OCI-LY7 (cell line): ENCODE data around the gene C4orf50. TPM values are rescaled to one million over a fixed set of nuclear protein-coding genes. Genes with fewer than 3 reads are reported as not detected.

Experiments used
- BruUV-seq: library from RNA; stranded (reverse); fragments of 400-500 nt; replicated peaks from 2 replicates; lab custom pipeline; 2021; lab: Mats Ljungman, UMichigan
- CTCF ChIA-PET: fragments of 300-600 bp; sonication (Branson Sonifier 250); formaldehyde crosslinking; loops from one replicate; lab custom pipeline; 2022; ENCODE audit warnings: antibody characterized with exemption; ENCODE audit not compliant: unreplicated experiment; lab: Charles Lee
- POLR2A ChIA-PET: fragments of 300-600 bp; sonication (Branson Sonifier 250); formaldehyde crosslinking; loops from one replicate; lab custom pipeline; 2022; ENCODE audit warnings: antibody characterized with exemption; lab: Charles Lee
- DNase-seq: peaks from one replicate; pipeline ENCODE4 v3.0.0-alpha.2; 2015; ENCODE audit warnings: low spot score
- H2AFZ ChIP-seq: fragments of 200-600 bp; sonication (generic), shearing (Covaris generic); 2 replicates; pipeline ENCODE4 v1.6.1; 2014; ENCODE audit warnings: mild to moderate bottlenecking, antibody characterized with exemption, low read length, moderate library complexity
- H3K27ac ChIP-seq: fragments of 200-600 bp; sonication (generic); 2 replicates; pipeline ENCODE4 v1.5.1; 2014; ENCODE audit warnings: mixed run types, low read depth, mild to moderate bottlenecking, moderate library complexity, low read length, inconsistent platforms; ENCODE audit not compliant: poor library complexity, severe bottlenecking
- H3K36me3 ChIP-seq: fragments of 200-600 bp; sonication (generic); 2 replicates; pipeline ENCODE4 v1.6.1; 2014; ENCODE audit warnings: mild to moderate bottlenecking, antibody characterized with exemption, low read length, moderate library complexity, mixed read lengths; ENCODE audit not compliant: insufficient read depth
- H3K4me1 ChIP-seq: fragments of 200-600 bp; sonication (generic); 2 replicates; pipeline ENCODE4 v1.5.1; 2014; ENCODE audit warnings: mild to moderate bottlenecking, low read length; ENCODE audit not compliant: insufficient read depth, poor library complexity, severe bottlenecking
- H3K4me2 ChIP-seq: fragments of 200-600 bp; sonication (generic); 2 replicates; pipeline ENCODE4 v1.6.1; 2014; ENCODE audit warnings: mild to moderate bottlenecking, low read length
- H3K4me3 ChIP-seq: fragments of 200-600 bp; sonication (generic); 2 replicates; pipeline ENCODE4 v1.5.1; 2014; ENCODE audit warnings: mild to moderate bottlenecking, low read depth, low read length; ENCODE audit not compliant: poor library complexity, severe bottlenecking
- H3K79me2 ChIP-seq: fragments of 200-600 bp; sonication (generic); 2 replicates; pipeline ENCODE4 v1.6.1; 2016; ENCODE audit warnings: low read depth, mild to moderate bottlenecking, low read length, moderate library complexity, mixed read lengths; ENCODE audit not compliant: insufficient read depth
- H3K9me2 ChIP-seq: fragments of 200-600 bp; sonication (generic); 2 replicates; pipeline ENCODE4 v1.6.1; 2016; ENCODE audit warnings: mild to moderate bottlenecking, low read length, mixed read lengths; ENCODE audit not compliant: insufficient read depth
- H3K9me3 ChIP-seq: fragments of 200-600 bp; sonication (generic); 2 replicates; pipeline ENCODE4 v1.6.1; 2014; ENCODE audit warnings: mild to moderate bottlenecking, mixed run types, low read length, mixed read lengths
- H4K20me1 ChIP-seq: fragments of 200-600 bp; sonication (generic); 2 replicates; pipeline ENCODE4 v1.6.1; 2014; ENCODE audit warnings: mild to moderate bottlenecking, antibody characterized with exemption, low read length, moderate library complexity, mixed read lengths; ENCODE audit not compliant: insufficient read depth
- CTCF ChIP-seq: fragments of 200-600 bp; sonication (generic); conservative IDR thresholded peaks from 2 replicates; pipeline ENCODE4 v1.5.1; 2014; ENCODE audit warnings: mild to moderate bottlenecking, antibody characterized with exemption, low read length, moderate library complexity, mixed read lengths
- EZH2phosphoT487 ChIP-seq: fragments of 200-600 bp; sonication (generic); IDR thresholded peaks from 2 replicates; pipeline ENCODE4 v1.6.1; 2018; ENCODE audit warnings: low read depth, borderline replicate concordance, mild to moderate bottlenecking, mixed run types, antibody characterized with exemption, low read length, moderate library complexity, mixed read lengths
- intact Hi-C: fragments of 100-400 bp; cut with micrococcal nuclease; formaldehyde crosslinking; loops from one replicate; pipeline ENCODE4 v1.10.0; 2022; ENCODE audit not compliant: unreplicated experiment
- total RNA-seq, 2 experiments: library from RNA; depleted of rRNA in 1 of 2; stranded (reverse); fragments of >200 nt in 1 of 2; shearing (Covaris generic) in 1 of 2; gene quantifications; 2 replicates each; pipeline ENCODE4 v1.2.3, GENCODE V29; 2014 to 2022

Gene C4orf50
- total RNA-seq, 2 experiments from 2014 or later: 0.06 TPM; not detected in 1

GRCh38 chr4:5854929-5855328 is 163.3 kb downstream of the C4orf50 start:
- ChIA-PET CTCF (no interaction called here), POLR2A (no interaction called here)
- no peaks in the 10 kb centered on the region for H3K9me2 ChIP-seq
- no peaks in the 10 kb centered on the region for H3K9me3 ChIP-seq
- intact Hi-C loops: no loop called here
- no peak overlapping the region for H3K4me2 ChIP-seq
- H4K20me1 ChIP-seq: no peaks in the 10 kb centered on the region
- no peak for DNase-seq
- no peak for TF ChIP-seq CTCF
- TF ChIP-seq EZH2phosphoT487: no peak
- no peak overlapping the region for H3K4me3 ChIP-seq
- no peak overlapping the region for H3K27ac ChIP-seq
- no TSS peak for BruUV-seq
- no peaks in the 10 kb centered on the region for H3K36me3 ChIP-seq
- H3K4me1 ChIP-seq: no peaks in the 10 kb centered on the region
- H3K79me2 ChIP-seq: no peaks in the 10 kb centered on the region
- H2AFZ ChIP-seq: no peak overlapping the region

- no peak overlapping the region for H3K4me3 ChIP-seq
- no peaks in the 10 kb centered on the region for H3K9me3 ChIP-seq
- intact Hi-C loops: no loop called here
- H3K9me2 ChIP-seq: no peaks in the 10 kb centered on the region
- H3K36me3 ChIP-seq: no peaks in the 10 kb centered on the region
- TF ChIP-seq EZH2phosphoT487: no peak
- no peak for TF ChIP-seq CTCF
- H4K20me1 ChIP-seq: no peaks in the 10 kb centered on the region
- no peaks in the 10 kb centered on the region for H3K79me2 ChIP-seq
- no peak overlapping the region for H2AFZ ChIP-seq
- CTCF ChIA-PET: no interaction called here
- no TSS peak for BruUV-seq
- POLR2A ChIA-PET: no interaction called here
- no peak overlapping the region for H3K4me2 ChIP-seq
- DNase-seq: no peak
- H3K27ac ChIP-seq: no peak overlapping the region
- no peaks in the 10 kb centered on the region for H3K4me1 ChIP-seq
These were observed 165.6 kb downstream of the C4orf50 start for GRCh38 chr4:5852523-5853202.

- H4K20me1 ChIP-seq: no peaks in the 10 kb centered on the region
- H3K79me2 ChIP-seq: no peaks in the 10 kb centered on the region
- H3K9me2 ChIP-seq: no peaks in the 10 kb centered on the region
- H3K4me1 ChIP-seq: no peaks in the 10 kb centered on the region
- intact Hi-C loops: no loop called here
- H2AFZ ChIP-seq: no peak overlapping the region
- CTCF ChIA-PET: no interaction called here
- BruUV-seq: no TSS peak
- TF ChIP-seq EZH2phosphoT487 (no peak), CTCF (no peak)
- no peak overlapping the region for H3K27ac ChIP-seq
- no peak for DNase-seq
- H3K36me3 ChIP-seq: no peaks in the 10 kb centered on the region
- H3K4me2 ChIP-seq: no peak overlapping the region
- H3K4me3 ChIP-seq: no peak overlapping the region
- no peaks in the 10 kb centered on the region for H3K9me3 ChIP-seq
- POLR2A ChIA-PET: no interaction called here
These were observed 166.5 kb downstream of the C4orf50 start for GRCh38 chr4:5851637-5852301.
